ENCODE measurements around the gene CMSS1. TPM values are rescaled to one million over a fixed set of nuclear protein-coding genes. Genes with fewer than 3 reads are reported as not detected.

CMSS1 gene
- total and polyA plus RNA-seq, 2 of the 13 experiments (the other 11 are each of a cell fraction or from before 2014, with no cell fraction given), result 6.4 to 48.7 TPM

GRCh38 chr3:99915906-99916432, 98.3 kb downstream of the CMSS1 start:
- in situ Hi-C loops (cut with HindIII; ENCODE audit: extremely low pct_ligation_motif_present, low pct_unique_long_range_greater_than_20kb), result no loop called here
- Histone ChIP-seq H3K27me3 (ENCODE audit: control insufficient read depth in 1 of 2, insufficient read depth in 2 of 2, low read length in 2 of 2) (no peaks in the 10 kb centered on the region), H3K79me2 (ENCODE audit: insufficient read depth, low read length) (peaks cover 4% of the 10 kb centered on the region), H3K27ac (ENCODE audit: extremely low read length, insufficient read depth, low read length) (no peak overlapping the region), H3K36me3 (replicated peaks in 1 of 2; ENCODE audit: control insufficient read depth in 1 of 2, insufficient read depth in 2 of 2, low read length in 2 of 2) (no peaks in the 10 kb centered on the region), H3K9ac (ENCODE audit: insufficient read depth, low read depth, low read length) (no peak overlapping the region), H3K9me3 (ENCODE audit: low read length) (no peaks in the 10 kb centered on the region), H4K20me1 (ENCODE audit: insufficient read depth, low read length) (no peaks in the 10 kb centered on the region), H3K4me2 (ENCODE audit: low read depth, low read length) (no peak overlapping the region), H3K4me1 (ENCODE audit: insufficient read depth, low read length) (peaks cover 57% of the 10 kb centered on the region), H2AFZ (ENCODE audit: low read length) (no peak overlapping the region), H3K4me3 (replicated peaks in 1 of 3; ENCODE audit: insufficient read depth in 1 of 3, low read depth in 2 of 3, low read length in 3 of 3) (no peak overlapping the region)
- ChIA-PET CTCF (ENCODE audit: low intra/inter-chr PET ratio, low total read pairs) (no interaction called here), POLR2A (interaction anchor here (1.2 to 1.6 kb wide), 2 partner anchors 14 to 40 kb away, joined by 5 to 7 read pairs; no protein-coding TSS in a partner anchor)
- 85% methylated on average over 3 of the region's 3 CpGs for WGBS (ENCODE audit: low lambda C conversion rate)
- ATAC-seq, result no peak
- no peak for TF ChIP-seq ZNF33B (CRISPR knock-in tag; IDR thresholded peaks at IDR 0.05)
- no peak for TF ChIP-seq ZNF382 (CRISPR knock-in tag; IDR thresholded peaks at IDR 0.05; ENCODE audit: borderline replicate concordance)
- TF ChIP-seq MYPOP (CRISPR knock-in tag; IDR thresholded peaks at IDR 0.05), result no peak
- TF ChIP-seq ATF4 (CRISPR knock-in tag; IDR thresholded peaks at IDR 0.05), result no peak
- TF ChIP-seq DNMT1 (CRISPR knock-in tag; IDR thresholded peaks at IDR 0.05), result no peak
- TF ChIP-seq ZMYM4 (CRISPR knock-in tag; IDR thresholded peaks at IDR 0.05), result no peak
- TF ChIP-seq FOXJ3 (CRISPR knock-in tag; IDR thresholded peaks at IDR 0.05; ENCODE audit: borderline replicate concordance), result no peak
- TF ChIP-seq CSRNP1 (CRISPR knock-in tag; IDR thresholded peaks at IDR 0.05), result no peak
- TF ChIP-seq ZNF282 (IDR thresholded peaks at IDR 0.05; ENCODE audit: partially characterized antibody), result no peak
- TF ChIP-seq ZNF75D (CRISPR knock-in tag; IDR thresholded peaks at IDR 0.05; ENCODE audit: borderline replicate concordance), result no peak
- TF ChIP-seq NFATC3 (CRISPR knock-in tag; IDR thresholded peaks at IDR 0.05), result no peak
- no peak for TF ChIP-seq ZNF749 (CRISPR knock-in tag; IDR thresholded peaks at IDR 0.05; ENCODE audit: borderline replicate concordance)
- no peak for TF ChIP-seq ZNF180 (CRISPR knock-in tag; IDR thresholded peaks at IDR 0.05; ENCODE audit: borderline replicate concordance, low read depth)
- intact Hi-C loops (cut with micrococcal nuclease; ENCODE audit: unreplicated experiment), result no loop called here
- no peak for FAIRE-seq
- DNase-seq (ENCODE audit: low spot score), result no peak
- no TSS peak for BruUV-seq (replicated peaks)

All from HepG2 (cell line).